NCI-H1092 treated with DMSO at 0.1 percent for 48 hours (cell line): ENCODE results near the gene KIF4B.

Experiments used
- DNase-seq: peaks from one replicate; lab custom pipeline; 2025; lab: John Stamatoyannopoulos, UW

Gene KIF4B

DNA sequence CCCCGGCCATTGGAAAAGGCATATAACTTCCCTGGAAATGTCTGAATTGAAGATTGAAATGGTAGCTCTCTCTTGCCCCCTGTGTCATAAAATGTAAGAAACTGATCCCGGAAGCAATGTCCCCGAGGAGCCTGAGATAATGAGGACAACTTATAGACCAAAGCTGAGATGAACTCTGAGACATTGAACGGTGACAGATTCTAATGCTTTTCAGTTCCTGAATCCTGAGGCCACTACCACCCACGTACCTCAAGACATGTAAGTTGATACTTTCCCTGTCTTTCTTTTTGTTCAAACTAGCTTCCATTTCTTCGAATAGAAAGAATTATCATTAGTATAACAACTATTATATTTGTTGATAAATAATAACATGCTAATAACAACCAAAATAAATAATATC, 51.0 kb downstream of the KIF4B start:
- DNase-seq = no peak

GRCh38 chr5:155066886-155067595, 53.5 kb downstream of the KIF4B start:
- no peak for DNase-seq
